GM23338 (cell line): Measurements from ENCODE around the gene FDXR. TPM values are rescaled to one million over a fixed set of nuclear protein-coding genes. Genes with fewer than 3 reads are reported as not detected.

Source experiments
- ATAC-seq: fragments of 200-7000 bp; cut with Tn5 transposase; 3 replicates; pipeline ENCODE4 v1.9.1; 2020
- DNase-seq: peaks from one replicate; pipeline ENCODE4 v3.0.0-alpha.2; 2015; ENCODE audit warnings: low spot score
- H2AFZ ChIP-seq: fragments of 200-600 bp; sonication (generic); 2 replicates; pipeline ENCODE4 v1.8.0; 2016; ENCODE audit warnings: antibody characterized with exemption, mild to moderate bottlenecking, moderate library complexity
- H3F3A ChIP-seq: fragments of 200-600 bp; sonication (generic); replicated peaks from 2 replicates; pipeline ENCODE4 v1.8.0; 2017; ENCODE audit warnings: antibody characterized with exemption, mixed run types, low read depth
- H3K27ac ChIP-seq: fragments of 200-600 bp; sonication (generic); 2 replicates; pipeline ENCODE4 v1.6.1; 2016; ENCODE audit warnings: low read depth
- H3K27me3 ChIP-seq: fragments of 200-600 bp; sonication (generic); 2 replicates; pipeline ENCODE4 v1.8.0; 2016; ENCODE audit warnings: mild to moderate bottlenecking, mixed run types, moderate library complexity; ENCODE audit not compliant: insufficient read depth
- H3K36me3 ChIP-seq: fragments of 200-600 bp; sonication (generic); 2 replicates; pipeline ENCODE4 v1.8.0; 2016; ENCODE audit warnings: mild to moderate bottlenecking; ENCODE audit not compliant: insufficient read depth
- H3K4me1 ChIP-seq: fragments of 200-600 bp; sonication (generic); 2 replicates; pipeline ENCODE4 v1.8.0; 2016; ENCODE audit warnings: mild to moderate bottlenecking, moderate library complexity; ENCODE audit not compliant: insufficient read depth
- H3K4me2 ChIP-seq: fragments of 200-600 bp; sonication (generic); 2 replicates; pipeline ENCODE4 v1.7.1; 2017; ENCODE audit warnings: mixed run types
- H3K4me3 ChIP-seq: fragments of 200-600 bp; sonication (generic); 2 replicates; pipeline ENCODE4 v1.6.1; 2016; ENCODE audit warnings: mixed run types
- H3K79me2 ChIP-seq: fragments of 200-600 bp; sonication (generic); replicated peaks from 2 replicates; pipeline ENCODE4 v1.8.0; 2017; ENCODE audit warnings: mild to moderate bottlenecking; ENCODE audit not compliant: insufficient read depth
- H3K9me2 ChIP-seq: fragments of 200-600 bp; sonication (generic); 2 replicates; pipeline ENCODE4 v1.8.0; 2017; ENCODE audit not compliant: insufficient read depth
- H4K20me1 ChIP-seq: fragments of 200-600 bp; sonication (generic); replicated peaks from 2 replicates; pipeline ENCODE4 v1.8.0; 2017; ENCODE audit warnings: mild to moderate bottlenecking; ENCODE audit not compliant: insufficient read depth
- H3K27ac Mint-ChIP-seq: 2 replicates; pipeline ENCODE4 v1.8.0; 2020; ENCODE audit warnings: inconsistent platforms, mild to moderate bottlenecking, moderate library complexity, mixed read lengths
- H3K27me3 Mint-ChIP-seq: 3 replicates; pipeline ENCODE4 v1.8.0; 2022; ENCODE audit warnings: low read depth, mild to moderate bottlenecking, moderate library complexity, mixed read lengths, inconsistent platforms; ENCODE audit not compliant: insufficient read depth, poor library complexity
- H3K36me3 Mint-ChIP-seq: 3 replicates; pipeline ENCODE4 v1.8.0; 2021; ENCODE audit warnings: low read depth, mild to moderate bottlenecking, inconsistent platforms, moderate library complexity, mixed read lengths
- H3K4me1 Mint-ChIP-seq: 3 replicates; pipeline ENCODE4 v1.8.0; 2020; ENCODE audit warnings: mild to moderate bottlenecking, inconsistent platforms, mixed read lengths
- H3K4me3 Mint-ChIP-seq: 3 replicates; pipeline ENCODE4 v1.8.0; 2021; ENCODE audit warnings: moderate library complexity, mild to moderate bottlenecking, inconsistent platforms, mixed read lengths
- H3K9me3 Mint-ChIP-seq: 3 replicates; pipeline ENCODE4 v1.8.0; 2020; ENCODE audit warnings: moderate library complexity, mild to moderate bottlenecking, inconsistent platforms, mixed read lengths
- CREB1 ChIP-seq: fragments of 250-450 bp; sonication (Bioruptor Pico); IDR thresholded peaks from 2 replicates; pipeline ENCODE4 v1.5.0; 2020; ENCODE audit warnings: low read depth, mild to moderate bottlenecking, moderate library complexity
- EZH2 ChIP-seq: fragments of 200-600 bp; sonication (generic); IDR thresholded peaks from one replicate; pipeline ENCODE4 v1.8.0; 2017; ENCODE audit warnings: antibody characterized with exemption, mild to moderate bottlenecking, low read depth; ENCODE audit not compliant: unreplicated experiment
- EZH2phosphoT487 ChIP-seq: fragments of 200-600 bp; sonication (generic); IDR thresholded peaks from one replicate; pipeline ENCODE4 v1.8.1; 2018; ENCODE audit warnings: antibody characterized with exemption; ENCODE audit not compliant: unreplicated experiment
- JUNB ChIP-seq: IDR thresholded peaks from one replicate; pipeline ENCODE4 v1.6.1; 2016; ENCODE audit warnings: antibody characterized with exemption; ENCODE audit not compliant: unreplicated experiment
- NANOG ChIP-seq: IDR thresholded peaks from 2 replicates; pipeline ENCODE4 v1.6.1; 2016; ENCODE audit warnings: antibody characterized with exemption, borderline replicate concordance
- POLR2AphosphoS5 ChIP-seq: IDR thresholded peaks from 2 replicates; pipeline ENCODE4 v1.6.1; 2016; ENCODE audit warnings: antibody characterized with exemption, low read depth
- STAT1 ChIP-seq: IDR thresholded peaks from one replicate; pipeline ENCODE4 v1.6.1; 2016; ENCODE audit warnings: antibody characterized with exemption; ENCODE audit not compliant: unreplicated experiment
- ZNF114 ChIP-seq: fragments of 250-450 bp; sonication (Bioruptor Pico); IDR thresholded peaks from 2 replicates; pipeline ENCODE4 v1.5.0; 2020; ENCODE audit warnings: mild to moderate bottlenecking, moderate library complexity
- ZNF331 ChIP-seq: fragments of 250-450 bp; sonication (Bioruptor Pico); IDR thresholded peaks from 2 replicates; pipeline ENCODE4 v1.5.0; 2020; ENCODE audit warnings: low read depth, mild to moderate bottlenecking, moderate library complexity
- polyA plus RNA-seq: library from polyadenylated mRNA; unstranded; fragments of >200 nt; fragmentation: Nextera tagmentation; extraction: Ambion mirVana; gene quantifications from 2 replicates; pipeline ENCODE4 v1.2.1, GENCODE V29; 2016
- total RNA-seq: library from RNA; depleted of rRNA; stranded (reverse); fragments of >200 nt; shearing (Covaris generic); gene quantifications from 2 replicates; pipeline ENCODE4 v1.2.3, GENCODE V29; 2014
- TF ChIP-seq, protein P1 (sequence below): fragments of 250-450 bp; sonication (Bioruptor Pico); IDR thresholded peaks from 2 replicates; pipeline ENCODE4 v1.5.0; 2020; ENCODE audit warnings: mild to moderate bottlenecking, moderate library complexity
- TF ChIP-seq, protein P2 (sequence below): IDR thresholded peaks from one replicate; pipeline ENCODE4 v1.6.1; 2018; ENCODE audit warnings: antibody characterized with exemption; ENCODE audit not compliant: unreplicated experiment
- TF ChIP-seq, protein P3 (sequence below), 2 experiments: fragments of 200-600 bp in 1 of 2; sonication (generic) in 1 of 2; conservative IDR thresholded peaks; 2 replicates each; pipeline versions ENCODE4 v1.5.1 to v1.6.1; 2016 to 2017; ENCODE audit warnings: antibody characterized with exemption in 2 of 2, low read depth in 2 of 2, mild to moderate bottlenecking in 2 of 2, moderate library complexity in 1 of 2
- TF ChIP-seq, protein P4 (sequence below): IDR thresholded peaks from 2 replicates; pipeline ENCODE4 v1.6.1; 2016; ENCODE audit warnings: antibody characterized with exemption

The FDXR gene
- total and polyA plus RNA-seq, 2 experiments from 2014 or later, result 21.7 to 33.1 TPM

DNA sequence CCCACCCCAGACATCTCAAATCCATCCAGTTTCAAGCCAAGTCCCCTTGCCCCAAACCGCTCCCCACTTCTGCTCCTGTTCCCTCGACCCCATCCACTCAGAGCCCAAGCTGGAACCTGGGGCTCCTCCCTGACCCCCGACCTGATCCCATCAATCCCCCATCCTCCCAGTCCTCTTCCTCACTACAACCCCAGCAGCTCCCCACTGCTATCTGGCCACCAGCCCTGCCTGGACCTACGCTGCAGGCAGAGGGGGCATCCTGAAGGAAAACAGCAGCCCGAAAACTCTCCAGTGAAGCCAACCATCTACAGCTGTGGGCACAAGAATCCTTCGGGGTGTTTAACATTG is 3.9 kb downstream of the FDXR start:
- Histone ChIP-seq H3K4me1 (peaks cover 5% of the 10 kb centered on the region; the same call in 1 of the 2 replicates), H2AFZ (no peak overlapping the region), H3F3A (0 out of 2 replicates have a peak, but pooled peaks cover 4% of the 10 kb centered on the region), H4K20me1 (peaks cover 3% of the 10 kb centered on the region; the same call in 1 of the 2 replicates), H3K27ac (no peak overlapping the region), H3K79me2 (no peaks in the 10 kb centered on the region), H3K27me3 (0 out of 2 replicates have a peak, but pooled peaks cover 7% of the 10 kb centered on the region), H3K4me2 (no peak overlapping the region), H3K36me3 (no peaks in the 10 kb centered on the region), H3K9me2 (no peaks in the 10 kb centered on the region), H3K4me3 (no peak overlapping the region)
- H3K36me3 Mint-ChIP-seq, result peaks cover 12% of the 10 kb centered on the region; the same call in 2 of the 3 replicates
- DNase-seq (no peak), ATAC-seq (no peak)
- H3K4me3 Mint-ChIP-seq, result no peak overlapping the region
- H3K9me3 Mint-ChIP-seq, result peaks cover 2% of the 10 kb centered on the region; the same call in 1 of the 3 replicates
- H3K27ac Mint-ChIP-seq, result no peak overlapping the region
- H3K27me3 Mint-ChIP-seq, result peaks cover 23% of the 10 kb centered on the region
- H3K4me1 Mint-ChIP-seq, result peaks cover 24% of the 10 kb centered on the region
- TF ChIP-seq ZNF114 (no peak), EZH2 (no peak), ZNF331 (CRISPR knock-in tag) (no peak), CREB1 (CRISPR knock-in tag) (no peak), NANOG (no peak), STAT1 (no peak), POLR2AphosphoS5 (no peak), JUNB (no peak), EZH2phosphoT487 (no peak)
- TF ChIP-seq, protein P1, sequence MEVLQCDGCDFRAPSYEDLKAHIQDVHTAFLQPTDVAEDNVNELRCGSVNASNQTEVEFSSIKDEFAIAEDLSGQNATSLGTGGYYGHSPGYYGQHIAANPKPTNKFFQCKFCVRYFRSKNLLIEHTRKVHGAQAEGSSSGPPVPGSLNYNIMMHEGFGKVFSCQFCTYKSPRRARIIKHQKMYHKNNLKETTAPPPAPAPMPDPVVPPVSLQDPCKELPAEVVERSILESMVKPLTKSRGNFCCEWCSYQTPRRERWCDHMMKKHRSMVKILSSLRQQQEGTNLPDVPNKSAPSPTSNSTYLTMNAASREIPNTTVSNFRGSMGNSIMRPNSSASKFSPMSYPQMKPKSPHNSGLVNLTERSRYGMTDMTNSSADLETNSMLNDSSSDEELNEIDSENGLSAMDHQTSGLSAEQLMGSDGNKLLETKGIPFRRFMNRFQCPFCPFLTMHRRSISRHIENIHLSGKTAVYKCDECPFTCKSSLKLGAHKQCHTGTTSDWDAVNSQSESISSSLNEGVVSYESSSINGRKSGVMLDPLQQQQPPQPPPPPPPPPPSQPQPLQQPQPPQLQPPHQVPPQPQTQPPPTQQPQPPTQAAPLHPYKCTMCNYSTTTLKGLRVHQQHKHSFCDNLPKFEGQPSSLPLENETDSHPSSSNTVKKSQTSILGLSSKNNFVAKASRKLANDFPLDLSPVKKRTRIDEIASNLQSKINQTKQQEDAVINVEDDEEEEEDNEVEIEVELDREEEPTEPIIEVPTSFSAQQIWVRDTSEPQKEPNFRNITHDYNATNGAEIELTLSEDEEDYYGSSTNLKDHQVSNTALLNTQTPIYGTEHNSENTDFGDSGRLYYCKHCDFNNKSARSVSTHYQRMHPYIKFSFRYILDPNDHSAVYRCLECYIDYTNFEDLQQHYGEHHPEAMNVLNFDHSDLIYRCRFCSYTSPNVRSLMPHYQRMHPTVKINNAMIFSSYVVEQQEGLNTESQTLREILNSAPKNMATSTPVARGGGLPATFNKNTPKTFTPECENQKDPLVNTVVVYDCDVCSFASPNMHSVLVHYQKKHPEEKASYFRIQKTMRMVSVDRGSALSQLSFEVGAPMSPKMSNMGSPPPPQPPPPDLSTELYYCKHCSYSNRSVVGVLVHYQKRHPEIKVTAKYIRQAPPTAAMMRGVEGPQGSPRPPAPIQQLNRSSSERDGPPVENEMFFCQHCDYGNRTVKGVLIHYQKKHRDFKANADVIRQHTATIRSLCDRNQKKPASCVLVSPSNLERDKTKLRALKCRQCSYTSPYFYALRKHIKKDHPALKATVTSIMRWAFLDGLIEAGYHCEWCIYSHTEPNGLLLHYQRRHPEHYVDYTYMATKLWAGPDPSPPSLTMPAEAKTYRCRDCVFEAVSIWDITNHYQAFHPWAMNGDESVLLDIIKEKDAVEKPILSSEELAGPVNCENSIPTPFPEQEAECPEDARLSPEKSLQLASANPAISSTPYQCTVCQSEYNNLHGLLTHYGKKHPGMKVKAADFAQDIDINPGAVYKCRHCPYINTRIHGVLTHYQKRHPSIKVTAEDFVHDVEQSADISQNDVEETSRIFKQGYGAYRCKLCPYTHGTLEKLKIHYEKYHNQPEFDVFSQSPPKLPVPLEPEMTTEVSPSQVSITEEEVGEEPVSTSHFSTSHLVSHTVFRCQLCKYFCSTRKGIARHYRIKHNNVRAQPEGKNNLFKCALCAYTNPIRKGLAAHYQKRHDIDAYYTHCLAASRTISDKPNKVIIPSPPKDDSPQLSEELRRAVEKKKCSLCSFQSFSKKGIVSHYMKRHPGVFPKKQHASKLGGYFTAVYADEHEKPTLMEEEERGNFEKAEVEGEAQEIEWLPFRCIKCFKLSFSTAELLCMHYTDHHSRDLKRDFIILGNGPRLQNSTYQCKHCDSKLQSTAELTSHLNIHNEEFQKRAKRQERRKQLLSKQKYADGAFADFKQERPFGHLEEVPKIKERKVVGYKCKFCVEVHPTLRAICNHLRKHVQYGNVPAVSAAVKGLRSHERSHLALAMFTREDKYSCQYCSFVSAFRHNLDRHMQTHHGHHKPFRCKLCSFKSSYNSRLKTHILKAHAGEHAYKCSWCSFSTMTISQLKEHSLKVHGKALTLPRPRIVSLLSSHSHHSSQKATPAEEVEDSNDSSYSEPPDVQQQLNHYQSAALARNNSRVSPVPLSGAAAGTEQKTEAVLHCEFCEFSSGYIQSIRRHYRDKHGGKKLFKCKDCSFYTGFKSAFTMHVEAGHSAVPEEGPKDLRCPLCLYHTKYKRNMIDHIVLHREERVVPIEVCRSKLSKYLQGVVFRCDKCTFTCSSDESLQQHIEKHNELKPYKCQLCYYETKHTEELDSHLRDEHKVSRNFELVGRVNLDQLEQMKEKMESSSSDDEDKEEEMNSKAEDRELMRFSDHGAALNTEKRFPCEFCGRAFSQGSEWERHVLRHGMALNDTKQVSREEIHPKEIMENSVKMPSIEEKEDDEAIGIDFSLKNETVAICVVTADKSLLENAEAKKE (CRISPR knock-in tag), result no peak
- TF ChIP-seq, protein P2, sequence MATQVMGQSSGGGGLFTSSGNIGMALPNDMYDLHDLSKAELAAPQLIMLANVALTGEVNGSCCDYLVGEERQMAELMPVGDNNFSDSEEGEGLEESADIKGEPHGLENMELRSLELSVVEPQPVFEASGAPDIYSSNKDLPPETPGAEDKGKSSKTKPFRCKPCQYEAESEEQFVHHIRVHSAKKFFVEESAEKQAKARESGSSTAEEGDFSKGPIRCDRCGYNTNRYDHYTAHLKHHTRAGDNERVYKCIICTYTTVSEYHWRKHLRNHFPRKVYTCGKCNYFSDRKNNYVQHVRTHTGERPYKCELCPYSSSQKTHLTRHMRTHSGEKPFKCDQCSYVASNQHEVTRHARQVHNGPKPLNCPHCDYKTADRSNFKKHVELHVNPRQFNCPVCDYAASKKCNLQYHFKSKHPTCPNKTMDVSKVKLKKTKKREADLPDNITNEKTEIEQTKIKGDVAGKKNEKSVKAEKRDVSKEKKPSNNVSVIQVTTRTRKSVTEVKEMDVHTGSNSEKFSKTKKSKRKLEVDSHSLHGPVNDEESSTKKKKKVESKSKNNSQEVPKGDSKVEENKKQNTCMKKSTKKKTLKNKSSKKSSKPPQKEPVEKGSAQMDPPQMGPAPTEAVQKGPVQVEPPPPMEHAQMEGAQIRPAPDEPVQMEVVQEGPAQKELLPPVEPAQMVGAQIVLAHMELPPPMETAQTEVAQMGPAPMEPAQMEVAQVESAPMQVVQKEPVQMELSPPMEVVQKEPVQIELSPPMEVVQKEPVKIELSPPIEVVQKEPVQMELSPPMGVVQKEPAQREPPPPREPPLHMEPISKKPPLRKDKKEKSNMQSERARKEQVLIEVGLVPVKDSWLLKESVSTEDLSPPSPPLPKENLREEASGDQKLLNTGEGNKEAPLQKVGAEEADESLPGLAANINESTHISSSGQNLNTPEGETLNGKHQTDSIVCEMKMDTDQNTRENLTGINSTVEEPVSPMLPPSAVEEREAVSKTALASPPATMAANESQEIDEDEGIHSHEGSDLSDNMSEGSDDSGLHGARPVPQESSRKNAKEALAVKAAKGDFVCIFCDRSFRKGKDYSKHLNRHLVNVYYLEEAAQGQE, result no peak
- TF ChIP-seq, protein P3, sequence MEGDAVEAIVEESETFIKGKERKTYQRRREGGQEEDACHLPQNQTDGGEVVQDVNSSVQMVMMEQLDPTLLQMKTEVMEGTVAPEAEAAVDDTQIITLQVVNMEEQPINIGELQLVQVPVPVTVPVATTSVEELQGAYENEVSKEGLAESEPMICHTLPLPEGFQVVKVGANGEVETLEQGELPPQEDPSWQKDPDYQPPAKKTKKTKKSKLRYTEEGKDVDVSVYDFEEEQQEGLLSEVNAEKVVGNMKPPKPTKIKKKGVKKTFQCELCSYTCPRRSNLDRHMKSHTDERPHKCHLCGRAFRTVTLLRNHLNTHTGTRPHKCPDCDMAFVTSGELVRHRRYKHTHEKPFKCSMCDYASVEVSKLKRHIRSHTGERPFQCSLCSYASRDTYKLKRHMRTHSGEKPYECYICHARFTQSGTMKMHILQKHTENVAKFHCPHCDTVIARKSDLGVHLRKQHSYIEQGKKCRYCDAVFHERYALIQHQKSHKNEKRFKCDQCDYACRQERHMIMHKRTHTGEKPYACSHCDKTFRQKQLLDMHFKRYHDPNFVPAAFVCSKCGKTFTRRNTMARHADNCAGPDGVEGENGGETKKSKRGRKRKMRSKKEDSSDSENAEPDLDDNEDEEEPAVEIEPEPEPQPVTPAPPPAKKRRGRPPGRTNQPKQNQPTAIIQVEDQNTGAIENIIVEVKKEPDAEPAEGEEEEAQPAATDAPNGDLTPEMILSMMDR (conservative IDR thresholded peaks at IDR 0.05; ENCODE audit: low read depth in 2 of 2), result no peak
- TF ChIP-seq, protein P4, sequence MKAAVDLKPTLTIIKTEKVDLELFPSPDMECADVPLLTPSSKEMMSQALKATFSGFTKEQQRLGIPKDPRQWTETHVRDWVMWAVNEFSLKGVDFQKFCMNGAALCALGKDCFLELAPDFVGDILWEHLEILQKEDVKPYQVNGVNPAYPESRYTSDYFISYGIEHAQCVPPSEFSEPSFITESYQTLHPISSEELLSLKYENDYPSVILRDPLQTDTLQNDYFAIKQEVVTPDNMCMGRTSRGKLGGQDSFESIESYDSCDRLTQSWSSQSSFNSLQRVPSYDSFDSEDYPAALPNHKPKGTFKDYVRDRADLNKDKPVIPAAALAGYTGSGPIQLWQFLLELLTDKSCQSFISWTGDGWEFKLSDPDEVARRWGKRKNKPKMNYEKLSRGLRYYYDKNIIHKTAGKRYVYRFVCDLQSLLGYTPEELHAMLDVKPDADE, result no peak
